Esophagus squamous epithelium (tissue), 4 donors: ENCODE data around the gene SCT.

Experiments used
- POLR2A ChIP-seq, 4 donors: fragments of 450-650 bp; IDR thresholded peaks; one replicate each; pipeline ENCODE4 v1.6.1; 2017; ENCODE audit warnings: antibody characterized with exemption in 4 of 4, mild to moderate bottlenecking in 4 of 4, moderate library complexity in 3 of 4
- TF ChIP-seq, protein P1 (sequence below), 6 experiments: fragments of 450-650 bp in 4 of 6; fragments of 200-600 bp in 2 of 6; sonication (generic) in 2 of 6; IDR thresholded peaks; one replicate each; pipeline ENCODE4 v1.5.1; 2016 to 2019; ENCODE audit warnings: antibody characterized with exemption in 6 of 6, mild to moderate bottlenecking in 4 of 6, moderate library complexity in 4 of 6

- TF ChIP-seq, protein P1, sequence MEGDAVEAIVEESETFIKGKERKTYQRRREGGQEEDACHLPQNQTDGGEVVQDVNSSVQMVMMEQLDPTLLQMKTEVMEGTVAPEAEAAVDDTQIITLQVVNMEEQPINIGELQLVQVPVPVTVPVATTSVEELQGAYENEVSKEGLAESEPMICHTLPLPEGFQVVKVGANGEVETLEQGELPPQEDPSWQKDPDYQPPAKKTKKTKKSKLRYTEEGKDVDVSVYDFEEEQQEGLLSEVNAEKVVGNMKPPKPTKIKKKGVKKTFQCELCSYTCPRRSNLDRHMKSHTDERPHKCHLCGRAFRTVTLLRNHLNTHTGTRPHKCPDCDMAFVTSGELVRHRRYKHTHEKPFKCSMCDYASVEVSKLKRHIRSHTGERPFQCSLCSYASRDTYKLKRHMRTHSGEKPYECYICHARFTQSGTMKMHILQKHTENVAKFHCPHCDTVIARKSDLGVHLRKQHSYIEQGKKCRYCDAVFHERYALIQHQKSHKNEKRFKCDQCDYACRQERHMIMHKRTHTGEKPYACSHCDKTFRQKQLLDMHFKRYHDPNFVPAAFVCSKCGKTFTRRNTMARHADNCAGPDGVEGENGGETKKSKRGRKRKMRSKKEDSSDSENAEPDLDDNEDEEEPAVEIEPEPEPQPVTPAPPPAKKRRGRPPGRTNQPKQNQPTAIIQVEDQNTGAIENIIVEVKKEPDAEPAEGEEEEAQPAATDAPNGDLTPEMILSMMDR (IDR thresholded peaks at IDR 0.05), result no peak
- no peak for TF ChIP-seq POLR2A (IDR thresholded peaks at IDR 0.05)
Observed at GRCh38 chr11:577611-577894, 49.4 kb downstream of the SCT start.
